Measurements from ENCODE around the gene UNC5A.

- TF ChIP-seq CTCF (IDR thresholded peaks at IDR 0.05 in 2 of 3, conservative IDR thresholded peaks at IDR 0.05 in 1 of 3; ENCODE audit: borderline replicate concordance in 1 of 3, insufficient read depth in 1 of 3, low read depth in 2 of 3, low read length in 2 of 3) (no peak), EZH2phosphoT487 (IDR thresholded peaks at IDR 0.05; ENCODE audit: borderline replicate concordance) (no peak), ZBTB33 (IDR thresholded peaks at IDR 0.05; ENCODE audit: extremely low read depth, insufficient replicate concordance, low read length) (no peak), POLR2AphosphoS5 (IDR thresholded peaks at IDR 0.05; ENCODE audit: low read depth, low read length) (no peak), SIN3A (IDR thresholded peaks at IDR 0.05; ENCODE audit: low read depth) (no peak), MAX (IDR thresholded peaks at IDR 0.05) (no peak), POLR2A (IDR thresholded peaks at IDR 0.05; ENCODE audit: borderline replicate concordance, extremely low read depth, insufficient read depth, insufficient read length) (no peak), EZH2 (IDR thresholded peaks at IDR 0.05) (no peak)
Measured at GRCh38 chr5:176847148-176847547, 36.8 kb downstream of the UNC5A start.
